Inflammatory macrophage treated with lipopolysaccharide for 1 hour (primary cell): ENCODE data around the gene TYK2.
"Not testable (repeated sequence)": the region's sequence is repeated elsewhere in the genome, so short reads cannot be mapped to it uniquely, and the experiment has no call there.

Source experiments
- DNase-seq, 2 donors: peaks; one replicate each; pipeline ENCODE4 v3.0.0-alpha.2; 2020 to 2022

TYK2 gene

DNA sequence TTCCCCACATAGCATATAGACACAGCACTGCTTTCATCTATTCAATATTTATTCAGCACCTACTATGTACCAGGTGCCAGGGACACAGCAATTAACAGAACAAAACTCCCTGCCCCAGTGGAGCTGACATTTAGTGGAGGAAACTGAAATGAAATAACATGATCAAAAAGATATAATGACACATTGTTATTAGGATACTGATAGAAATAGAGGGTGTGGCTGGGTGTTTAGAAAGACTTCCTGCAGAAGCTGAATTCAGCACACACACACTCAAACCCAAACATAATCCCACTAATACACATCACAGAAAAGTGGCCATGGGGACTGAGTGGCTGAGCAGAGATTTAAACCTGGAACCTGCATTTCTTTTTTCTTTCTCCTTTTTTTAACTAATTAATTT is 26.7 kb upstream of the TYK2 start:
- no peak for DNase-seq

DNA sequence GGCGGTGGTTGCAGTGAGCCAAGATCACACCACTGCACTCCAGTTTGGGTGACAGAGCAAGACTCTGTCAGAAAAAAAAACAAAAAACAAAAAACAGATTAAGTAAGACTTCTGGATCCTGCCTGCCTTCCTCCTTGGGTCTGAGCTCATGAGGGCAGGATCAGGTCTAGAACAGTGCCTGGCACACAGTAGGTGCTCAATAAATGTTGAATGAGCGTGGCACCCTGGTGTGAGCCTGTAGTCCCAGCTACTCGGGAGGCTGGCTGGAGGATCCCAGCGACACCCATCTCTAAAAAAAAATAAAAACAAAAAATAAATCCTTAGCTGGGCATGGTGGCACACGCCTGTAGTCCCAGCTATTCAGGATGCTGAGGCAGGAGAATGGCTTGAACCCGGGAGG is 25.8 kb upstream of the TYK2 start:
- DNase-seq: no peak

DNA sequence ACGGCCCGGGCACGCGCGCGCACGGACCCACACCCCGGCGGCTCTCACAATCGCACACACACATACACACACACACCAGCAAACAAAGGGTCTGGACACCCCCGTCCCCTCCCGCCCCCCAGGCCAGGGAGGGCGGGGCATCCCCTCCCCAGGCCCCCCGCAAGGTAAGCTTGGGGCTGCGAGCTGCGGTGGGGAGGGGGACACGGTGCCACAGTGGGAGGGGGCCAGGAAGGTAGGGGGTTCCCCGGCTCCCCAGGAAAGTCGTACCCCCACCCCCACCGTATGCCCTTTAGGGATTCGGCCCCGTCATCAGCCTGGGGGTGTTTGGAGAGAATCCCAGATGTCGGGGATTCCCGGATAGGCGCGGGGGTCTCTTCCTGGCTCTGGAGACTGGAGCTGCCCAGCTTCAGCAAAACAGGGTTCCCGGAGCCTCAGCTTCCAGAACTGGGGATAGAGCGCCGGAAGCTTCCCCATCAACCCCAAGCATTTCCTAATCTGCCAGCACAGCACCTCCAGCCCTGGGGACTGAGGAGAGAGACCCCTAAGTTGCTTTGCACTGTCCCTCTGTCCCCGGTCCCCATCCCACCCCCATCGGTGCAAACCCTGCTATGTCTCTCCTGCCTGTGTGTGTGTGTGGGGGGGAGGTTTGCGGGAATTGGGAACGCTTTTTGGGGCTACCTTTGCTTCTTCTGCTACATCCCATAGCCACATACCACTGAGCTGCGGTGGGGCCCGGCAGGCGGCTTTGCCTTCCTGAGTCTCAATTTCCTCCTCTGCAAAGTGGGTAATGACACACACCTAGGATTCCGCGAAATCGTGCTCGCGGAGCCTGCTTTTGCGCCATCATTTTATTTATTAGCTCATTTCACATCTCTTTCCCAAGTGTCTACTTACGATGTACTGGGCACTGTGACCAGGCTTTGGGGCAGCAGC is 24.8 kb upstream of the TYK2 start:
- peak; percentile 66 to 75 for DNase-seq

DNA sequence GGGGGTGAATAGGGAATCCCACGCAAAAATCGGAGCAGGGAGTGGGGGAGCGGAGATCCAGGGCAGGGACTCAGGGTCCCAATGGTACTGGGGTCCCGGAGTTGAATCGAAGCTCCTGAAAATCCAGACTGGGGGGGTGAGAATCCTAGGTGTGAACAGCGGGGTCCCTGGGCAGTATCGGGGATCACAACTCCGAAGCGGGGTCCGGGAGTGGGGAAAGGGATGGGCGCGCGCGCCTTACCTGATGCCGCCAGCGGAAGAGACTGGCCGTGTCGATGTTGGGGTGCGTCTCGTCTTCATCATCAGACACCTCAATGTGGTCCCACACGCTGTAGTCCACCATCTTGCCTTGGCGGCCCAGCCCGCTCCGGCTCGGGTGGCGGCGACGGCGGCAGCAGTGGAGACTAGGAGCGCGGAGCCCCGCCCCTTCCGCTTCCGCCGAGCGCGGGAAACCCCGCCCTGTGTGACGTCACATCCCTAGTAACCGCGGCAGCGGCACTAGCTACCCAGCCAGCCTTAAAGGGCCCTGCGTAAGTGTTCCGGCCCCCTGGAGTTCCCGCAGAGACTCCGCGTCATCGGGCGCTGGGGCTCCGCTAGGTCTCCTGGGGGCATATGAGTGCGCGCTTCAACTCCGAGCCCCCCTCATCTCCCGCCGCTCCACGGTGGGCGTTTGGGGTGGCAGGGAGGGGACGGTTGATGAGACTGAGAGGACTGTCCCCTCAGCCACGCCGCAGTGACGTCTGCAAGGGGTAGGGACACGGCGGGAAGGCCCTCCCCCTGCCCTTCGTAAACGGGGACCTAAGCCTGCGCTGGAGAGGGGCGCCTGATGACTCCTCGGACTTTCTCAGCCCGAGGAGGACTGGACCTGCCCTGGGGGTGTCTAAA is 23.0 kb upstream of the TYK2 start, which contains the start of gene CDC37:
Gene CDC37 (minus strand): TSS at position 406 of the 885 bp plus-strand sequence. CDS start 63 bp downstream, at position 343.
- peak; percentile 93 to 99 for DNase-seq

DNA sequence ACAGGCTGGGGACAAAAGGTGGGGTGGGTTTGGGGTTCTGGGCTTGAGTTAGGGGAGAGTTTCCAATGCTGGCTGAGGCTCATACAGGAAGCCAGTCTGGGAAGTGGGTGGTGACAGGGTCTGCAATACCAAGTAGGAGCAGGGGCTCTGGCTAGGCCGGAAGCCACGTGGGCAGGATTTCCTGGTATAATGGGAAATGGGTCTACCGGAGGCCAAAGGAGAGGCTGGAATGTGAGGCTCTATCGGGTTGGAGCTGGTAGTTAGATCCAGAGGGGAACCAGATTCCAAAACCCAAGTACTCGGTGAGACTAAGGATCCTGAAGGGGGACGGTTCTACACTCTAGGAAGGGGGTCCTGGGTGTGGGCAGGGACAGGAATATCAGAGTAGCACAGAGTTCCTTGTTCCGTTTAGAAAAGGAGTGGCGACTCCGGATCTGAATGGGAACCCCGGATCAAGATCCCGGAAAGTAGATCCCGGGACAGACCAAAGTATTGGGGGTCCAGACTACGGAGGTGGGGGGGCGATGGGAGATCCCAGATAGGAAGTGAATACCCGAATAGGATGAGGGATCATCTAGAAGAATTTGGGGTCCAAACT is 22.2 kb upstream of the TYK2 start:
- no peak for DNase-seq

GRCh38 chr19:10399878-10400277 is 19.5 kb upstream of the TYK2 start:
- DNase-seq: no peak

DNA sequence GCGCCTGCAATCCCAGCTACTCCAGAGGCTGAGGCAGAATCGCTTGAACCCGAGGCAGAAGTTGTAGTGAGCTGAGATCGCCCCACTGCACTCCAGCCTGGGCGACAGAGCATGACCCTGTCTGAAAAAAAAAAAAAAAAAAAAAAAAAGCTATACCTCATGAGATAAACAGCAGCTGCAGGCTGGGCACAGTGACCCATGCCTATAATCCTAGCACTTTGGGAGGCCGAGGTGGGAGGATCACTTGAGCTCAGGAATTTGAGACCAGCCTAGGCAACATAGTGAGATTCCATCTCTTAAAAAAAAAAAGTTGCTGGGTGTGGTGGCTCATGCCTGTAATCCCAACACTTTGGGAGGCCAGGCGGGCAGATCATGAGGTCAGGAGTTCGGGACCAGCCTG is 19.0 kb upstream of the TYK2 start:
- not testable (repeated sequence) for DNase-seq

DNA sequence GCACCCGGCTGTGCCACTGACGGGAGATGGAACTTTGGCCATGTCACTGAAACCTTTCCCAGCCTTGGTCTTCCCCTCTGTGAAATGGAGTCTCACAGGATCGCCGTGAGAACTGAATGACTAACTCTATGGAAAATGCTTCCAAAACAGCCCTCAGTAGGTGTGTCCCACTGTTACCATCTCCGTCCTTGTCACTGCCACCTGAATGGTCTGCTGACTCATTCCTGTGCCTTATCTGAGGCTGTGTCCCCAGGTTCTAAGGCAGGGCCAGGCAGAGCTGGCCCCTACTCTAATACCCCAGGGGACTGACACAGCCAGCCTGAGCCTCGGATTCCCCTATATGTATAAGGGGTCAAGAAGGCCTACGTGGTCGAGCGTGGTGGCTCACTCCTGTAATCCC is 18.4 kb upstream of the TYK2 start:
- no peak for DNase-seq

DNA sequence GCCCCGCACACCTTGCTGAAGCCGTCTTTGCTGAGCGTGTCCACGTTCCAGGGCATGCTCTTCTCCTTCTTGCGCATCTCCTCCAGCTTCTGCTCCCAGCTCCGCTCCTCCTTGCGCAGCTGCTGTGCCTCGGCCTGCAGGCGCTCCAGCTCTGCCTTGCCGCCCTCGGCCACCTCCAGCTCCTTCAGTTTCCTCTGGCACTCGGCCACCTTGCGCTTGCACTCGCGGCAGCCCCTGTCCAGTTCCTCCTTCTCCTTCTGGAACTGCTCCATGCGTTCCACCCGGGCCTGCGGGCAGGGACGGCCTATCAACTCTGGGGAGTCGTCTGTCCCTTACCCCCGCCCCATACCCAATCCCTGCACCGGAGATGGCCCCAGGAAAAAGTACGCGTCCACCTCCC is 15.5 kb upstream of the TYK2 start:
- DNase-seq: no peak

DNA sequence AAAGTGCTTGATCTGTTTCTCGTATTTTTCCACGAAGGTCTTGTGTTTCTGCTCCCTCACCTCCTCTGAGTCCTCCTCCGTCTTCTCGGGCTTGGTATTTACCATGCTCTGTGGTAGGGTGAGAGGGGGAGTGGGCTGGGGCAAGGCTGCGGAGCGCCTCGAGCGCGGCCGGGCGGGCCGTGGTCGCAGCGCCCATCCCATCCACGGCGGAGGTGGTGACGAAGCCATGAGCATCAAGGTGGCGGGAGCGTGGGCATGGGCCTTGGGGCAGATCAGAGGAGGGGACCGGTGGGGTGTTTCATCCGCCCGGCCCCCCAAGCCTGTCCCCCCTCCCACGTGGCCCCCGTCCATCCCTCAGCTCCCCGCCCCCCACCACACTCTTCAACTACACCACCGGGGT is 15.1 kb upstream of the TYK2 start:
- no peak for DNase-seq

DNA sequence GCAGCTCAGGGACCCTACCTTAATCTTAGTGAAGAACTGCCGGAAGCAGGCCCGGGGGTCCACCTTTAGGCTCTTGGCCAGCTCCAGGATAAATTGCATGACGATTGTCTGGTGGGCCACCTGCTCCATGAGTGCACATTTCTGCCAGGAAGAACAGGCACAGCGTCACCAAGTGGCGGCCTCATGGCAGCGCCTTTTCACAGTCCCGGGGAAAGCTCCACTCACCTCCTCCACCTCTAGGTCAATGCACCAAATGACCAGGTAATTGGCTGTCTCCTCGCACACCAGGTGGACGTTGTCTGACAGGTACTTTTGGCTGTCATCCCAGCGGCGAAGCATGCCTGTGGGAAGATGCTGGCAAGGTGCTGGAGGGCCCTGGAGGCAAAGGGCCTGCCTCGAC is 14.6 kb upstream of the TYK2 start:
- DNase-seq: no peak

DNA sequence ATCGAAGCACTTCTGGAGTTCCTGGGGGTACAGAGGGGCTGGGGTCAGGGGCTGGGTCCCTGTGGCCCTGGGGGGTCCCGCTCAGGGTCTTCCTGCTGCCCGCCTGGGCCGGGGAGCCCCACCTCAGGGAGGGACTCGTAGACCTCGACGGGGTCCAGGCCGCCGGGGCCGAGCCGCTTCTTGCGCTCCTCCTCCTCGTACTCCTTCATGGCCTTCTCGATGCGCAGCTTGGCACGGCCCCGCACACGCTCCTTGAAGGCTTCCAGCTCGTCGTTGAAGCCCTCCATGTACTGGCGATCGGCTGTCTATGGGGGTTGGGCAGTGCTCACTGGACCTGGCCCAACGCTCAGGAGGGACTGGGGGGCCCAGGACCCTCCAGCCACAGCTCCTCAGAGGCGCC is 12.8 kb upstream of the TYK2 start:
- DNase-seq: no peak

DNA sequence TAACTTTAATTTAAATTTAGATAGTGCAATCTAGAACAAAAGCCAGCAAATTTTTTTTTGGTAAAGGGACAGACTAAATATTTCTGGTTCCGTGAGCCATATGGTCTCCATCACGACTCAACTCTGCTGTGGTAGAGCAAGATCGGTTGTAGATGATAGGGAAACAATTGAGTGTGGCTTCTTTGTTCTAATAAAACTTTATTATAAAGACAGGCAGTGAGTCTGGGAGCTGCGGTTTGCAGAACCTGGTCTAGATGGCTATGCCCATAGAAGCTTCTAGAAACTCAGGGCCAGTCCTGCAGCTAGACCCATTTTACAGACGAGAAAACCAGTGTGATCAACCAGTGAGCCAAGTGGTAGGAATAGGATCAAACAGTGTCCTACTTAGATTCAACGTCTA is 11.7 kb upstream of the TYK2 start:
- DNase-seq: no peak

DNA sequence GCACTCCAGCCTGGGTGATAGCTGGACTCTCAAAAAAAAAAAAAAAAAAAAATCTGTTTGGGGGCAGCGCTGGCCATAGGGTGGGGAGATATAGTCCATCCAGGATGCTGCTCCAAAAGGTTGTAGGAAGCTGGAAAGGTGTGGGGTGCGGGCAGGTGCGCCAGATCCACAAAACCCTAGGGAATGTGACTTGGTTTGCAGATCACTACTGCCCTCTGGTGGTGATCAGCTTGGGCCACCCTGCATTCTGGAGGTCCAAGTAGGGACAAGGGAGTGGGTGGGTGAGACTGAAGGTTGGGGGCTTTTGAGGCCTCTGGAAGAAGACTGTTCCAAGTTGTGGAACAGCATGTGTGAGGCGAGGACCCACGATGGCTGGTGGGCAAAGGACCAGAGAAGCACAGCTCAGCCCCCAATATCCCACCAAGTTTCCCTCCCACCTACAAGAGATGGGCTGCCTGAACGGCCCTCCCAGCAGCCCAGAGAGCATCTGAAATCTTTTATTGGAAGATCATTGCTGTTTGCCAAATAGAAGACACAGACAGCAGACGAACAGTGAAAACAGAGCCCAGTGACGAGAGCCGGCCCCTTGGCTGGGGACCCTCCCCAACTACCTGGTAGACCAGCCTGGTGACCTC is 10.4 kb upstream of the TYK2 start:
- DNase-seq: peak in 1 of 2 donors; percentile 80

DNA sequence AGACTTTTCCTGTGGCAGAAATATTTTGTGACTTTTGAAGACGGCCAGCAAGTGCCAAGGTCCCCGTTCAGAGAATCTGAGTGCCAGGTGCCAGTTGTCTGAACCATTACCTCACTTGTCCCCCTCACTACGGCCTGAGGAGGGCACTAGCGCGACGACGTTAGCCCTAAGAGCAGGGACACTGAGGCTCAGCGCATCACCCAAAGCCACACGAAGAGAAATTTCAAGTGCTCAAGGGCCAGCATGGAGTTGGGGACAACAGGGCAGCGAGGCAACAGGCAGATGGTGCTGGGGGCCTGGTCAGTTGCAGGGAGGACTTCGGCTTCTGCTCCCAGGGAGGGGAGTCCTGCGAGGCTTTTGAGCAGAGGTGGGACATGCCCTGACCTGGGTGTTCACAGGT is 9.5 kb upstream of the TYK2 start:
- no peak for DNase-seq

- peak; percentile 64 to 97 for DNase-seq
These were observed 8.6 kb upstream of the TYK2 start for GRCh38 chr19:10388957-10389356.

DNA sequence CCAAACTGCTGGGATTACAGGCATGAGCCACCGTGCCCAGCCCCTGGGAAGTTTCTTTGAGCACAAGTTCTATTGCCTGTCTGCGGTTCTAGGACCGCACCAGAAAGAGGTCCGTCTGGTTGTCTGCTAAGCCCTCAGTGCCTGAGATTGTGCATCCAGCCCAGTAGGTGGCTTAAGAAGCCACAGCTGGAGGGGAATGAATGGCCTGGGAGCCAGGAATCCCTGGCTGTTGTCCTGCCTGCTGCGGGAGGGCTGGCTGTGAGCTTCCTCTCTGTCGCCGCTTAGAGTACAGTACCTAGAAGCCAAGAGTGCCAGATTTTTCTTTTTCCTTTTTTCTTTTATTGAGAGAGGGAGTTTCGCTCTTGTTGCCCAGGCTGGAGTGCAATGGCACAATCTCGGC is 4.2 kb upstream of the TYK2 start:
- DNase-seq: no peak

DNA sequence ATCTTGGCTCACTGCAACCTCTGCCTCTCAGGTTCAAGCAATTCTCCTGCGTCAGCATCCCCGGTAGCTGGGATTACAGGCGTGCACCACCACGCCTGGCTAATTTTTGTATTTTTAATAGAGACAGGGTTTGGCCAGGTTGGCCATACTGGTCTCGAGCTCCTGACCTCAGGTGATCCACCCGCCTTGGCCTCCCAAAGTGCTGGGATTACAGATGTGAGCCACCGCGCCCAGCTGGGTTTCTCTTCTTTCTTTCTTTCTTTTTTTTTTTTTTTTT is 2.8 kb upstream of the TYK2 start:
- DNase-seq: not testable (repeated sequence)

DNA sequence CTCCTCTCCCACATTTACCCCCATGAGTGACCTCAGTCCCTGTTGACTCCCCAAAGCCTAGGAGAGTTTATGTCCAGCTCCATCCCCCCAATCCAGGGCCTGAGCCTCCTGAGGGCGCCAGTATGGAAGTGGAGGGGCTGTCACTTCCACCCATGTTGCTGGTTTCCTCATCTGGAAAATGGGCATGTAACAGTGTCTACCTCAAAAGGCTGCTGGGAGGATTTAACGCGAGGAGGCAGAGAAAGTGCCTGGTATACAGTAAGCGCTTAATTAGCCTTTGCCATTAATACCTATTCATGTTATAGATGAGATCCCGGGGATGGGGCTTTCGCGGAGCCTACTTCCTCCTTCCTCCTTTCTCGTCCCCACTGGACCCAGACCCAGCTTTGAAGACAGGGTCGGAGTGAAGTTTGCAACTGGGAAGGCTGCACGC is 476 bp downstream of the TYK2 start:
- DNase-seq: peak in 1 of 2 donors; percentile 24

GRCh38 chr19:10378124-10378523 is 2.2 kb downstream of the TYK2 start:
- no peak for DNase-seq

- not testable (repeated sequence) for DNase-seq
These were observed 3.2 kb downstream of the TYK2 start for GRCh38 chr19:10377140-10377640.

- DNase-seq: peak; percentile 16 to 34
These were observed 5.4 kb downstream of the TYK2 start for GRCh38 chr19:10374931-10375330.

DNA sequence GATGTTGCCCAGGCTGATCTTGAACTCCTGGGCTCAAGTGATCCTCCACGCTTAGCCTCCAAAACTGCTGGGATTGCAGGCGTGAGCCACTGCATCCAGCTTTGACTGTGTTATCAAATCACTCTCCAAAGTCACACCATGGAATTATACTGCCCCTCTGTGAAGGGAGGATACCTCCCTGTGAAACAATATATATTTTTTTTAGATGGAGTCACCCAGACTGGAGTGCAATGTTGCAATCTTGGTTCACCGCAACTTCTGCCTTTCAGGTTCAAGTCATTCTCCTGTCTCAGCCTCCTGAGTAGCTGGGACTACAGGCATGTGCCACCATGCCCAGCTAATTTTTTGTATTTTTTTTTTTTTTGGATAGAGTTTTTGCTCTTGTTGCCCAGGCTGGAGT is 7.7 kb downstream of the TYK2 start:
- DNase-seq: peak; percentile 73 to 75
